Stomach (tissue), 4 donors: Measurements from ENCODE around the gene NNMT.

Experiments
- CTCF ChIP-seq, 7 experiments: fragments of 450-650 bp in 4 of 7; fragments of 200-600 bp in 3 of 7; sonication (generic) in 3 of 7; IDR thresholded peaks; one replicate each; pipeline ENCODE4 v1.5.1; 2016 to 2019; ENCODE audit warnings: antibody characterized with exemption in 7 of 7, control low read depth in 2 of 7, mild to moderate bottlenecking in 1 of 7
- POLR2A ChIP-seq, 4 donors: fragments of 450-650 bp; IDR thresholded peaks; one replicate each; pipeline ENCODE4 v1.6.1; 2016; ENCODE audit warnings: antibody characterized with exemption in 4 of 4, control low read depth in 2 of 4, mild to moderate bottlenecking in 1 of 4, moderate library complexity in 1 of 4
- POLR2AphosphoS5 ChIP-seq, 3 donors: sonication (generic); formaldehyde crosslinking; IDR thresholded peaks; one replicate each; pipeline ENCODE4 v1.6.1; 2016; ENCODE audit warnings: antibody characterized with exemption in 3 of 3

GRCh38 chr11:114296605-114297372 is 590 bp downstream of the NNMT start:
- TF ChIP-seq CTCF (IDR thresholded peaks at IDR 0.05) (no peak), POLR2AphosphoS5 (IDR thresholded peaks at IDR 0.05) (no peak), POLR2A (IDR thresholded peaks at IDR 0.05) (no peak)
